Parathyroid adenoma (tissue), 2 donors: ENCODE results near the gene CNOT10.
"Not testable (repeated sequence)": the region's sequence is repeated elsewhere in the genome, so short reads cannot be mapped to it uniquely, and the experiment has no call there.

Experiments used
- H2AFZ ChIP-seq: fragments of 300-600 bp; sonication (generic); one replicate; pipeline ENCODE4 v1.7.0; 2017; ENCODE audit warnings: antibody characterized with exemption, mild to moderate bottlenecking
- H3K27ac ChIP-seq: fragments of 300-600 bp; sonication (generic); one replicate; pipeline ENCODE4 v1.7.0; 2017
- H3K27me3 ChIP-seq: fragments of 300-600 bp; sonication (generic); one replicate; pipeline ENCODE4 v1.7.0; 2017; ENCODE audit warnings: low read length; ENCODE audit not compliant: control insufficient read depth, insufficient read depth
- H3K36me3 ChIP-seq: fragments of 300-600 bp; sonication (generic); one replicate; pipeline ENCODE4 v1.7.0; 2017; ENCODE audit warnings: low read length; ENCODE audit not compliant: control insufficient read depth, insufficient read depth
- H3K4me1 ChIP-seq: fragments of 300-600 bp; sonication (generic); one replicate; pipeline ENCODE4 v1.7.0; 2017; ENCODE audit warnings: control low read depth
- H3K4me2 ChIP-seq: fragments of 300-600 bp; sonication (generic); one replicate; pipeline ENCODE4 v1.7.0; 2017; ENCODE audit warnings: low read length
- H3K4me3 ChIP-seq: fragments of 300-600 bp; sonication (generic); one replicate; pipeline ENCODE4 v1.7.0; 2017; ENCODE audit warnings: low read depth, low read length
- H3K79me2 ChIP-seq: fragments of 300-600 bp; sonication (generic); one replicate; pipeline ENCODE4 v1.7.0; 2017; ENCODE audit warnings: control low read depth
- H3K9ac ChIP-seq: fragments of 300-600 bp; sonication (generic); one replicate; pipeline ENCODE4 v1.7.0; 2017; ENCODE audit warnings: mild to moderate bottlenecking
- H3K9me3 ChIP-seq: fragments of 300-600 bp; sonication (generic); one replicate; pipeline ENCODE4 v1.7.0; 2017; ENCODE audit warnings: low read length; ENCODE audit not compliant: control insufficient read depth
- CTCF ChIP-seq: fragments of 300-600 bp; sonication (generic); IDR thresholded peaks from one replicate; pipeline ENCODE4 v1.7.0; 2017; ENCODE audit warnings: antibody characterized with exemption, mild to moderate bottlenecking
- donor health status: primary hyperparathyroidism.

Gene CNOT10

GRCh38 chr3:32660634-32661033 is 24.4 kb upstream of the CNOT10 start:
- H3K9me3 ChIP-seq: no peaks in the 10 kb centered on the region
- no peak overlapping the region for H3K9ac ChIP-seq
- H2AFZ ChIP-seq: no peak overlapping the region
- H3K27me3 ChIP-seq: no peaks in the 10 kb centered on the region
- no peak overlapping the region for H3K27ac ChIP-seq
- H3K4me3 ChIP-seq: no peak overlapping the region
- H3K4me2 ChIP-seq: no peak overlapping the region
- no peak for TF ChIP-seq CTCF
- H3K36me3 ChIP-seq: no peaks in the 10 kb centered on the region
- H3K4me1 ChIP-seq: no peaks in the 10 kb centered on the region
- no peaks in the 10 kb centered on the region for H3K79me2 ChIP-seq

DNA sequence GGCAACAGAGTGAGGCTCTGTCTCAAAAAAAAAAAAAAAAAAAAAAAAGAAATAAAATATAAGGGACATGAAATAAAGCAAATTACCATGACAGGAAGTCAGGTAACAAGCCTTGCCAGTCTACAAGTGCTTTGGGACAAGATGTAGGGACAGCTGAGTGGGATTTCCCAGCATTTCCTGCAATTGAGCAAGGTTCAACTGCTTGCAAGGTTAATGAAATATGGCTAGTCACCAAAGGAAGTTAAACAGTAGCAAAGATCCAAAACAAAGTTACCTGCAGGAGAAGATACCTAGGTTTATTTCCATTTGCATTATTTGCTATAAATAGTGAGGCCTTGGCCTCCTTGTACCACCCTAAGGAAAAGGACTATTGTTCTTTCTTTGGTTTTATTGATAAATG is 22.3 kb upstream of the CNOT10 start:
- Histone ChIP-seq H3K4me1 (no peaks in the 10 kb centered on the region), H3K4me3 (no peak overlapping the region), H3K9ac (no peak overlapping the region), H3K27ac (no peak overlapping the region), H3K79me2 (no peaks in the 10 kb centered on the region), H3K27me3 (no peaks in the 10 kb centered on the region), H2AFZ (no peak overlapping the region), H3K4me2 (no peak overlapping the region), H3K9me3 (no peaks in the 10 kb centered on the region), H3K36me3 (no peaks in the 10 kb centered on the region)
- no peak for TF ChIP-seq CTCF

DNA sequence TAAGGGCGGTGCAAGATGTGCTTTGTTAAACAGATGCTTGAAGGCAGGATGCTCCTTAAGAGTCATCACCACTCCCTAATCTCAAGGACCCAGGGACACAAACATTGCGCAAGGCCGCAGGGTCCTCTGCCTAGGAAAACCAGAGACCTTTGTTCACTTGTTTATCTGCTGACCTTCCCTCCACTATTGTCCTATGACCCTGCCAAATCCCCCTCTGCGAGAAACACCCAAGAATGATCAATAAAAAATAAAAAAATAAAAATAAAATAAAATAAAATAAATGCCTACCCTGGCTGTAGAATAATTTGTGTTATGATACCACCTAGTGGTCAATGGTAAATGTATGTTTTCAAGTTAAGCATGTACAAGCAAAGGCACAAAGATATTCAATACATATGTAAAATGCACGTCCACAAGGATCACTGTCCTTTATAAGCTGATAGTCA is 20.3 kb upstream of the CNOT10 start:
- H3K4me3 ChIP-seq, H3K4me1 ChIP-seq, H2AFZ ChIP-seq, H3K36me3 ChIP-seq, H3K79me2 ChIP-seq, H3K9me3 ChIP-seq, H3K27ac ChIP-seq, H3K4me2 ChIP-seq, H3K9ac ChIP-seq, H3K27me3 ChIP-seq: not testable (repeated sequence)
- TF ChIP-seq CTCF: peak; percentile 52

DNA sequence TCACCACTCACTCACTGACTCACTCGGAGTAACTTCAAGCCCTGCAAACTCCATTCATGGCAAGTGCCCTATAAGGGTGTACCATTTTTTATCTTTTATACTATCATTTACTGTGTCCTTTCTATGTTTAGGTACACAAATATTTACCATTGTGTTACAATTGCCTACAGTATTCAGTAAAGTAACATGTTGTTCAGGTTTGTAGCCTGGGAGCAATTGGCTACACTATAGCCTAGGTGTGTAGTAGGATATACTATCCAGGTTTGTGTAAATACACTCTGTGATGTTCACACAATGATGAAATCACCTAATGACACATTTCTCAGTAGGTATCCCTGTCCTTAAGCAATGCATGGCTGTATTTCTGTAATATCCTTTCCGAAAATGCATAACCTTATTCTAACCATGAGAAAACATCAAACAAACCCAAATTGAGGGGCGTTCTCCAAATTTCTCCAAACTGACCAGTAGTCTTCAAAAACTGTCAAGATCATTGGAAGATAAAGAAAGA is 17.9 kb upstream of the CNOT10 start:
- Histone ChIP-seq H3K4me1 (no peaks in the 10 kb centered on the region), H3K27ac (no peak overlapping the region), H3K9me3 (no peaks in the 10 kb centered on the region), H3K9ac (no peak overlapping the region), H3K4me2 (no peak overlapping the region), H2AFZ (no peak overlapping the region), H3K36me3 (no peaks in the 10 kb centered on the region), H3K27me3 (no peaks in the 10 kb centered on the region), H3K79me2 (no peaks in the 10 kb centered on the region), H3K4me3 (no peak overlapping the region)
- TF ChIP-seq CTCF: no peak

DNA sequence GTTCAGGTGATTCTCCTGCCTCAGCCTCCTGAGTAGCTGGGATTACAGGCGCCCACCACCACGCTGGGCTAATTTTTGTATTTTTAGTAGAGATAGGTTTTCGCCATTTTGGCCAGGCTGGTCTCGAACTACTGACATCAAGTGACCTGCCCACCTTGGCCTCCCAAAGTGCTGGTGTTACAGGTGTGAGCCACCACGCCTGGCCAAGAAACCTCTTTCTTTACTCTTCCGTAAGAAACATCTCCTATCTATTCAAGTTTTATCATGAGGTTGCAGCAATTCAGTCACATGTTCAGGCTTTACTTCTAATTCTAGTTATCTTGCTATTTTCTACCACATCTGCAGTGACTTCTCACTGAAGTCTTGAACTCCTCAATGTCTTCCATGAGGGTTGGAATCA is 15.8 kb upstream of the CNOT10 start:
- H3K9ac ChIP-seq, H3K4me3 ChIP-seq, H3K36me3 ChIP-seq, H3K27ac ChIP-seq, H2AFZ ChIP-seq, H3K4me1 ChIP-seq, H3K27me3 ChIP-seq, H3K9me3 ChIP-seq, H3K79me2 ChIP-seq, H3K4me2 ChIP-seq: not testable (repeated sequence)

GRCh38 chr3:32673730-32674129 is 11.3 kb upstream of the CNOT10 start:
- H3K9ac ChIP-seq, H3K27ac ChIP-seq, H3K4me1 ChIP-seq, H3K9me3 ChIP-seq, H3K79me2 ChIP-seq, H2AFZ ChIP-seq, H3K27me3 ChIP-seq, H3K4me3 ChIP-seq, H3K4me2 ChIP-seq, H3K36me3 ChIP-seq: not testable (repeated sequence)
